ENCODE results near the gene PIK3CD.
"Not testable (repeated sequence)": the region's sequence is repeated elsewhere in the genome, so short reads cannot be mapped to it uniquely, and the experiment has no call there.

DNA sequence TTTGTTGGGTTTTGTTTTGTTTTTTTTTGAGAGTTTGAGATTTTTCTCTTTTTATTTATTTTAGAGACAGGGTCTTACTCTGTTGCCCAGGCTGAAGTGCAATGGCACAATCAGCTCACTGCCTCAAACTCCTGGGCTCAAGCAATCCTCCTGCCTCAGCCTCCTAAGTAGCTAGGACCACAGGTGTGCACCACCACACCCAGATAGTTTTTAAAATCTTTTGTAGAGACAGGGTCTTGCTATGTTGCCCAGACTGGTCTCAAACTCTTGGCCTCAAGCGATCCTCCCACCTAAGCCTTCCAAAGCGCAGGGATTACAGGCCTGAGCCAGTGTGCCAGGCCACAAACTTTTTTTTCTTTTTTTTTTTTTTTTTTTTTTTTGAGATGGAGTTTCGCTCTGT is 26.5 kb upstream of the PIK3CD start:
- not testable (repeated sequence) for TF ChIP-seq JUNB (IDR thresholded peaks at IDR 0.05; ENCODE audit: unreplicated experiment); CREB1 (CRISPR knock-in tag; IDR thresholded peaks at IDR 0.05; ENCODE audit: low read depth); POLR2AphosphoS5 (IDR thresholded peaks at IDR 0.05; ENCODE audit: low read depth); EZH2 (IDR thresholded peaks at IDR 0.05; ENCODE audit: low read depth, unreplicated experiment); EZH2phosphoT487 (IDR thresholded peaks at IDR 0.05; ENCODE audit: unreplicated experiment); ZNF114 (CRISPR knock-in tag; IDR thresholded peaks at IDR 0.05); NANOG (IDR thresholded peaks at IDR 0.05; ENCODE audit: borderline replicate concordance); STAT1 (IDR thresholded peaks at IDR 0.05; ENCODE audit: unreplicated experiment); ZNF331 (CRISPR knock-in tag; IDR thresholded peaks at IDR 0.05; ENCODE audit: low read depth)
- TF ChIP-seq, protein P1, sequence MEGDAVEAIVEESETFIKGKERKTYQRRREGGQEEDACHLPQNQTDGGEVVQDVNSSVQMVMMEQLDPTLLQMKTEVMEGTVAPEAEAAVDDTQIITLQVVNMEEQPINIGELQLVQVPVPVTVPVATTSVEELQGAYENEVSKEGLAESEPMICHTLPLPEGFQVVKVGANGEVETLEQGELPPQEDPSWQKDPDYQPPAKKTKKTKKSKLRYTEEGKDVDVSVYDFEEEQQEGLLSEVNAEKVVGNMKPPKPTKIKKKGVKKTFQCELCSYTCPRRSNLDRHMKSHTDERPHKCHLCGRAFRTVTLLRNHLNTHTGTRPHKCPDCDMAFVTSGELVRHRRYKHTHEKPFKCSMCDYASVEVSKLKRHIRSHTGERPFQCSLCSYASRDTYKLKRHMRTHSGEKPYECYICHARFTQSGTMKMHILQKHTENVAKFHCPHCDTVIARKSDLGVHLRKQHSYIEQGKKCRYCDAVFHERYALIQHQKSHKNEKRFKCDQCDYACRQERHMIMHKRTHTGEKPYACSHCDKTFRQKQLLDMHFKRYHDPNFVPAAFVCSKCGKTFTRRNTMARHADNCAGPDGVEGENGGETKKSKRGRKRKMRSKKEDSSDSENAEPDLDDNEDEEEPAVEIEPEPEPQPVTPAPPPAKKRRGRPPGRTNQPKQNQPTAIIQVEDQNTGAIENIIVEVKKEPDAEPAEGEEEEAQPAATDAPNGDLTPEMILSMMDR (conservative IDR thresholded peaks at IDR 0.05; ENCODE audit: low read depth in 2 of 2): not testable (repeated sequence)
- TF ChIP-seq, protein P2, sequence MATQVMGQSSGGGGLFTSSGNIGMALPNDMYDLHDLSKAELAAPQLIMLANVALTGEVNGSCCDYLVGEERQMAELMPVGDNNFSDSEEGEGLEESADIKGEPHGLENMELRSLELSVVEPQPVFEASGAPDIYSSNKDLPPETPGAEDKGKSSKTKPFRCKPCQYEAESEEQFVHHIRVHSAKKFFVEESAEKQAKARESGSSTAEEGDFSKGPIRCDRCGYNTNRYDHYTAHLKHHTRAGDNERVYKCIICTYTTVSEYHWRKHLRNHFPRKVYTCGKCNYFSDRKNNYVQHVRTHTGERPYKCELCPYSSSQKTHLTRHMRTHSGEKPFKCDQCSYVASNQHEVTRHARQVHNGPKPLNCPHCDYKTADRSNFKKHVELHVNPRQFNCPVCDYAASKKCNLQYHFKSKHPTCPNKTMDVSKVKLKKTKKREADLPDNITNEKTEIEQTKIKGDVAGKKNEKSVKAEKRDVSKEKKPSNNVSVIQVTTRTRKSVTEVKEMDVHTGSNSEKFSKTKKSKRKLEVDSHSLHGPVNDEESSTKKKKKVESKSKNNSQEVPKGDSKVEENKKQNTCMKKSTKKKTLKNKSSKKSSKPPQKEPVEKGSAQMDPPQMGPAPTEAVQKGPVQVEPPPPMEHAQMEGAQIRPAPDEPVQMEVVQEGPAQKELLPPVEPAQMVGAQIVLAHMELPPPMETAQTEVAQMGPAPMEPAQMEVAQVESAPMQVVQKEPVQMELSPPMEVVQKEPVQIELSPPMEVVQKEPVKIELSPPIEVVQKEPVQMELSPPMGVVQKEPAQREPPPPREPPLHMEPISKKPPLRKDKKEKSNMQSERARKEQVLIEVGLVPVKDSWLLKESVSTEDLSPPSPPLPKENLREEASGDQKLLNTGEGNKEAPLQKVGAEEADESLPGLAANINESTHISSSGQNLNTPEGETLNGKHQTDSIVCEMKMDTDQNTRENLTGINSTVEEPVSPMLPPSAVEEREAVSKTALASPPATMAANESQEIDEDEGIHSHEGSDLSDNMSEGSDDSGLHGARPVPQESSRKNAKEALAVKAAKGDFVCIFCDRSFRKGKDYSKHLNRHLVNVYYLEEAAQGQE (IDR thresholded peaks at IDR 0.05; ENCODE audit: unreplicated experiment): not testable (repeated sequence)
- TF ChIP-seq, protein P3, sequence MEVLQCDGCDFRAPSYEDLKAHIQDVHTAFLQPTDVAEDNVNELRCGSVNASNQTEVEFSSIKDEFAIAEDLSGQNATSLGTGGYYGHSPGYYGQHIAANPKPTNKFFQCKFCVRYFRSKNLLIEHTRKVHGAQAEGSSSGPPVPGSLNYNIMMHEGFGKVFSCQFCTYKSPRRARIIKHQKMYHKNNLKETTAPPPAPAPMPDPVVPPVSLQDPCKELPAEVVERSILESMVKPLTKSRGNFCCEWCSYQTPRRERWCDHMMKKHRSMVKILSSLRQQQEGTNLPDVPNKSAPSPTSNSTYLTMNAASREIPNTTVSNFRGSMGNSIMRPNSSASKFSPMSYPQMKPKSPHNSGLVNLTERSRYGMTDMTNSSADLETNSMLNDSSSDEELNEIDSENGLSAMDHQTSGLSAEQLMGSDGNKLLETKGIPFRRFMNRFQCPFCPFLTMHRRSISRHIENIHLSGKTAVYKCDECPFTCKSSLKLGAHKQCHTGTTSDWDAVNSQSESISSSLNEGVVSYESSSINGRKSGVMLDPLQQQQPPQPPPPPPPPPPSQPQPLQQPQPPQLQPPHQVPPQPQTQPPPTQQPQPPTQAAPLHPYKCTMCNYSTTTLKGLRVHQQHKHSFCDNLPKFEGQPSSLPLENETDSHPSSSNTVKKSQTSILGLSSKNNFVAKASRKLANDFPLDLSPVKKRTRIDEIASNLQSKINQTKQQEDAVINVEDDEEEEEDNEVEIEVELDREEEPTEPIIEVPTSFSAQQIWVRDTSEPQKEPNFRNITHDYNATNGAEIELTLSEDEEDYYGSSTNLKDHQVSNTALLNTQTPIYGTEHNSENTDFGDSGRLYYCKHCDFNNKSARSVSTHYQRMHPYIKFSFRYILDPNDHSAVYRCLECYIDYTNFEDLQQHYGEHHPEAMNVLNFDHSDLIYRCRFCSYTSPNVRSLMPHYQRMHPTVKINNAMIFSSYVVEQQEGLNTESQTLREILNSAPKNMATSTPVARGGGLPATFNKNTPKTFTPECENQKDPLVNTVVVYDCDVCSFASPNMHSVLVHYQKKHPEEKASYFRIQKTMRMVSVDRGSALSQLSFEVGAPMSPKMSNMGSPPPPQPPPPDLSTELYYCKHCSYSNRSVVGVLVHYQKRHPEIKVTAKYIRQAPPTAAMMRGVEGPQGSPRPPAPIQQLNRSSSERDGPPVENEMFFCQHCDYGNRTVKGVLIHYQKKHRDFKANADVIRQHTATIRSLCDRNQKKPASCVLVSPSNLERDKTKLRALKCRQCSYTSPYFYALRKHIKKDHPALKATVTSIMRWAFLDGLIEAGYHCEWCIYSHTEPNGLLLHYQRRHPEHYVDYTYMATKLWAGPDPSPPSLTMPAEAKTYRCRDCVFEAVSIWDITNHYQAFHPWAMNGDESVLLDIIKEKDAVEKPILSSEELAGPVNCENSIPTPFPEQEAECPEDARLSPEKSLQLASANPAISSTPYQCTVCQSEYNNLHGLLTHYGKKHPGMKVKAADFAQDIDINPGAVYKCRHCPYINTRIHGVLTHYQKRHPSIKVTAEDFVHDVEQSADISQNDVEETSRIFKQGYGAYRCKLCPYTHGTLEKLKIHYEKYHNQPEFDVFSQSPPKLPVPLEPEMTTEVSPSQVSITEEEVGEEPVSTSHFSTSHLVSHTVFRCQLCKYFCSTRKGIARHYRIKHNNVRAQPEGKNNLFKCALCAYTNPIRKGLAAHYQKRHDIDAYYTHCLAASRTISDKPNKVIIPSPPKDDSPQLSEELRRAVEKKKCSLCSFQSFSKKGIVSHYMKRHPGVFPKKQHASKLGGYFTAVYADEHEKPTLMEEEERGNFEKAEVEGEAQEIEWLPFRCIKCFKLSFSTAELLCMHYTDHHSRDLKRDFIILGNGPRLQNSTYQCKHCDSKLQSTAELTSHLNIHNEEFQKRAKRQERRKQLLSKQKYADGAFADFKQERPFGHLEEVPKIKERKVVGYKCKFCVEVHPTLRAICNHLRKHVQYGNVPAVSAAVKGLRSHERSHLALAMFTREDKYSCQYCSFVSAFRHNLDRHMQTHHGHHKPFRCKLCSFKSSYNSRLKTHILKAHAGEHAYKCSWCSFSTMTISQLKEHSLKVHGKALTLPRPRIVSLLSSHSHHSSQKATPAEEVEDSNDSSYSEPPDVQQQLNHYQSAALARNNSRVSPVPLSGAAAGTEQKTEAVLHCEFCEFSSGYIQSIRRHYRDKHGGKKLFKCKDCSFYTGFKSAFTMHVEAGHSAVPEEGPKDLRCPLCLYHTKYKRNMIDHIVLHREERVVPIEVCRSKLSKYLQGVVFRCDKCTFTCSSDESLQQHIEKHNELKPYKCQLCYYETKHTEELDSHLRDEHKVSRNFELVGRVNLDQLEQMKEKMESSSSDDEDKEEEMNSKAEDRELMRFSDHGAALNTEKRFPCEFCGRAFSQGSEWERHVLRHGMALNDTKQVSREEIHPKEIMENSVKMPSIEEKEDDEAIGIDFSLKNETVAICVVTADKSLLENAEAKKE (CRISPR knock-in tag; IDR thresholded peaks at IDR 0.05): not testable (repeated sequence)
